Stomach (tissue), 4 donors: ENCODE measurements around the gene UBAC2.

Experiments used
- CTCF ChIP-seq, 7 experiments: fragments of 450-650 bp in 4 of 7; fragments of 200-600 bp in 3 of 7; sonication (generic) in 3 of 7; IDR thresholded peaks; one replicate each; pipeline ENCODE4 v1.5.1; 2016 to 2019; ENCODE audit warnings: antibody characterized with exemption in 7 of 7, control low read depth in 2 of 7, mild to moderate bottlenecking in 1 of 7
- EP300 ChIP-seq: sonication (generic); formaldehyde crosslinking; IDR thresholded peaks from one replicate; pipeline ENCODE4 v1.6.1; 2017; ENCODE audit warnings: antibody characterized with exemption
- POLR2AphosphoS5 ChIP-seq, 3 donors: sonication (generic); formaldehyde crosslinking; IDR thresholded peaks; one replicate each; pipeline ENCODE4 v1.6.1; 2016; ENCODE audit warnings: antibody characterized with exemption in 3 of 3

DNA sequence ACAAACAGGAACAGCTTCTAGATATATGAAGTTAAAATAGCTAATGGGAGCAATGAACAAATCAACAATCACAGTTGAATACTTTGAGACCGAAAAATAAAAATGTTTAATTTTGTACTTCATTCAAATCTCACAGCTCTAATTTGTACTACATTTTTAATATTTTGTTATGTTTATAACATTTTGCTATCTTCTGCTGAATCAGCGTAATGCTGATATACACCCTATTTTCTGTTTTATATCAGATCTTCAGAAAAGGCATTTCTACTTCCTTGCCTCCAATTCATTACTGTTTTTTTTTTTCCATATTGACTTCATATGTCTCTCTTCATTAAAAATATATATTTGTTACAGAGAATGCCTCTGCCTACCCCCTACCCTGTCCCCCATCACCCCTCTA lies 134.4 kb downstream of the UBAC2 start:
- no peak for TF ChIP-seq CTCF (IDR thresholded peaks at IDR 0.05)
- no peak for TF ChIP-seq POLR2AphosphoS5 (IDR thresholded peaks at IDR 0.05)
- no peak for TF ChIP-seq EP300
